Left hindlimb (tissue), 1 donor: ENCODE data around the gene HPCAL1.

Experiments
- DNase-seq: peaks from one replicate; pipeline ENCODE4 v3.0.0-alpha.2; 2018

The HPCAL1 gene

DNA sequence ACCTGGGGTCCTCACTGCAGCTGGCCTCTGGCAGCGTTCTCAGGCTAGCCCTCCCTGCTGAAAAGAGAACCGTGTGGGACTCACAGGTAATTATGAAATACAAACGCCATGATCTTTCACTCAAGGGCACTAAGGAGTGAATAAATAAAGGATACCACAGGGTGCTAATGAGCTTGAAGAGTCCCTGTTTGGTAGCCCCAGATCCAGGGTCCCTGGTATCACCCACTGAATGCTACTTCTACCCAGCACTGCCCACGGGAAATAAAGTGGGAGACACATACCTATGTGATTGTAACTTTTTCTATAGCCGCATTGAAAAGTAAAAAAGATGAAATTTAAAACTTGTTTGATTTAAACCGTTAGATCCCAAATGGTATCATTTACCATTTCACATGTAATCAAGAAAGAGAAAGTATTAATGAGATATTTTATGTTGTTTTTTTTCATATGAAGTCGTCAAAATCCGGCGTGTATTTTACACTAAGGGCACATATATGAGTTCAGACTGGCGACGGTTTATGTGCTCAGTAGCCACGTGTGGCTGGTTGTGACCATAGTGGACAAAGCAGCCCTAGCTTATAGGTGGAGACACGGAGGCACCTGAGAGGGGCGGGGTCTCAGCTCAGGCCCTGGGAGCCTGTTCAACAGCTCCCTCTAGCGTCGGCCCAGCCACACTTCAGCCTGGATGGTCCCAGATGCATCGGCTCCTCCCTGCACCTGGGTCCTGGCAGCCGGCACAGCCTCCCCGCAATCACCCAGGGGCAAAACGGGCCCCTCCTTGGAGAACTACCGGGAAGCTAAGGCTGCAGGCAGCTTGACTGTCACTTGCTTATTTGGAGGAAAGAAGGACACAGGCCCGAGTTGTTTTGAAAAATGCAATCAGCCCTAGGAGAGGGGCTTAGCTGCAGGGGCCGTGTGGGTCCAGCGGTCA is 106.2 kb downstream of the HPCAL1 start:
- peak; percentile 74 for DNase-seq

DNA sequence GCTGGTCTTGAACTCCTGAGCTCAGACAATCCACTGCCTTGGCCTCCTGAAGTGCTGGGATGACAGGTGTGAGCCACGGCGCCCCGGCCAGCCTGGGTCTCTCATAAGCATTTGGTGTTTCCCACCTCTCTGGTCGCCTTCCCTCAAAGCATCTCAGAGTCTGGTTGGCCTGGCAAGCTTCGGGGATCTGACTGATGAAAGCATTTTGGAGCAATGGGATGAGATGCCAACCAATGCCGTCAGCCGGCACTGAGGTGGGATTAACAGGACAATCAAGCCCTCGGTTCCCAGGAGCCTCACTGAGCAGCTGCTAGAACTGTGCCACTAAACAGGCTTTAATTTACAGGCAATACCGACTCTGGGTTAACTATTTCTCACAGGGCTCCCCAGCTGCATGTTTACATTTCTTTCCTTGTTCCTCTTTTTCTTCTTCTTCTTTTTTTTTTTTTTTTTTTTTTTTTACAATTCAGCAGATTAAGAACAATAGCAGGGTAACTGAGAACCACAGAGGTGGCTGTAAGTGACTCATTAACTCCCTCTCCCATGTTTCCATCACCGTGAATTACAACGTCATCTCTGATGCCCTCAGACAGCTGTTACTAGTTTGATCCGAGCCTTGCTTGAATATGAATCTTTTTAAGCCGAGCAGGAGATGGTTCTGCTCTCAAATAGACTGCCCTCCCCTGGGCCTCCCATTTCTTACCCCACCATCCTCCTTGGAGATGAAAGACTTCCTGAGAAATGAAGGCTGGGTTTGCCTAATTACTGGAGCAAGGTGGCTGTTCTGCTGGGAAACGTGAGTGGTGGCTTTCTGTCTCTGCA is 107.5 kb downstream of the HPCAL1 start:
- DNase-seq = peak; percentile 69

DNA sequence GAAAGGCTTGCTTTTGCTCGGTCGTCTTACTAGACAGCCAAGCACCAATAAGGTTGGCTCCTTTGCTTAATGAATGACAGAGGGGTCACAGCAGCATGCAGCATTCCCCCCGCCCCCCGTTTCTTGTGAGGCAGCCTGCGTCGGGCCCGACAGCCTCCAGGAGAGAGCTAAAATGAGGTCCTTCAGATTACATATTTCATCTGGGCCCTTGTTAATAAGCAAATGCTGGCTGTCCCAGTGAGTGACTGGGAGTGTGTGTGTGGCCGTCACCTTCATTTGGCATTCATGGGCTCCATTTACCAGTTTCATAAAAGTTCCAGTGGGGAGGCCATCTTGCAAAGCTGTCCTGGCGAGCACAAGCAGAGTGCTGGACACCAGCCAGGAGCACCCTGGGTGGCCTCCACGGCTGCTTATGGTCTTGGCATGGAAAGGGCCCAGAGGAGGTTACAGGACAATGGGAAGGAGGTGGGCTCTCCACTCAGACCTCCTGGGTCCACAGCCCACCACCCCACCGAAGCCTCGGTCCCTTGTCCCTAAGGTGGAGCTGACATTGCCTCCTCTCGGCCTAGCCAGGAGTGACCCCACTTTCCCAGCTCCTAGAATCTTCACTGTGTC is 108.2 kb downstream of the HPCAL1 start:
- DNase-seq = no peak

DNA sequence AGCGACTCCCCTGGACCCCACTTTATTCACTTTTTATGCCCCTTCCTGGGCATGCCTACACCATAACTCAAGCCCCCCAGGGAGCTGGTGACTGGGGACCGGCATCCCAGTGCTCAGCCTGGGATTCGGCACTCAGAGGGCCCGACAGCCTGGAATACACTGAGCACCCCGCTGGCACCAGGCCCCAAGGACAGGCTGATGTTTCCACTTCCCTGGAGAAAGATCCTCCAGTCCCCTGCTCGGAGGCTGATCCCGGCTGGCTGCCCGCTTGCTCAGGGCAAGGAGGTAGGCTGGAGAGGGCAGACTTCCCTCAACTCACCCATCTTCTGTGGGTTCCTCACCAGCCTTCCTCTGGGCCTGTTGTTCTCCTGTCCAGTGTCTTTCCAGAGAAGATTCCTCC is 108.9 kb downstream of the HPCAL1 start:
- DNase-seq = no peak

DNA sequence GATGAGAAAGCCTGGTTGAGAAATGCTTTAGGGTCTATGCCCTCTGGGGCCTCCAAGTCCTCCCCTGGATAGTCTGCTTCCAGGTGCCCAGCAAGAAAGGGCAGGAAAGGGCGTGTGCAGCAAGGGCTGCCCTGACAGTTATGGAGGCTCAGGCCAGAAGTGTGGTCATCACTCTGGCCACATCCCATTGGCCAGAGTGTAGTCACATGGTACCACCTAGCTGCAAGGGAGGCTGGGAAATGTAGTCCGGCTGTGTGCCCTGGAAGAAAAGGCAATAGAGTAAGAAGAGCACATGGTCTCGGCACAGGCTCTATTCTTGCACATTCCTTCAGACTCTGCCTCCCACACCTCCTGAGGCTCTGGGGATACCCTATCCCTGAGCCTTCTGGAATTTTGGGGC is 109.7 kb downstream of the HPCAL1 start:
- no peak for DNase-seq

DNA sequence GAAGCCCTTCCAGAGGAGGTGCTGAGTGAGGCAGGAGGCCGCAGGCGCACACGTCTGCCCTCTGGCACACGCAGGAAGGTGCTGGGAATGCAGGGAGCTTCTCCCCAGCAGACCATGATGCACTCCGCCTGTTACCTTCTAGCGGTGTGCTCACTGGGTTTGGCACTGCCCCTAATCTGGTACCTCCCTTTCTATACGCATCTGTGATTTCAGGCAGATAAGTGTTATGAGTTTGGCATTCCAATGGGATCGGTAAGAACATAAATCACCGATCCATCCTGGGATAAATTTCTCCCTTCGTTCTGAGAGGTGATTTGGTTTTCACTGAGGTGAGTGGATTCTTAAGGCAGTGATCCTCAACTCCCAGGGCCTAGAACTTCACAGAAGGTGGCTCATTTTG is 110.8 kb downstream of the HPCAL1 start:
- no peak for DNase-seq

DNA sequence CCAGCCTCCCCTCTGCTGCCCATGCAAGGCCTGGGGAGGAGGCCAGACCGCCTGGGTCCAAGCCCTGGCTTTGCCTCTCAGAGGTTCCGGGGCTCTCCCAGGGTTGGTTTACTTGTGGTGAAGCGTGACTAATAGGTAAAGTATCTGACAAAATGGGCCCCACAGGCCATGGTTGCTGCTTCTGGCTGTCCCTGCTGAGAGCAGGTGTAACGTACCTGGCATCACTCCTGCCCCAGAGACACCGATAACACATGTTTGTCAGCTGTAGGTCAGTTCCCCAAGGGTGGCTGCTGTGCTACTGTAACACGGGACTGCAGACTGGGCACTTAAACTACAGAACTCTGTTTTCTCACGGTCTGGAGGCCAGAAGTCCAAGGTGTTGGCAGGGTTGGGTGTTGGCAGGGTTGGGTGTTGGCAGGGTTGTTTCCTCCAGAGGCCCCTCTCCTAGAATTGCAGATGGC is 111.3 kb downstream of the HPCAL1 start:
- no peak for DNase-seq

DNA sequence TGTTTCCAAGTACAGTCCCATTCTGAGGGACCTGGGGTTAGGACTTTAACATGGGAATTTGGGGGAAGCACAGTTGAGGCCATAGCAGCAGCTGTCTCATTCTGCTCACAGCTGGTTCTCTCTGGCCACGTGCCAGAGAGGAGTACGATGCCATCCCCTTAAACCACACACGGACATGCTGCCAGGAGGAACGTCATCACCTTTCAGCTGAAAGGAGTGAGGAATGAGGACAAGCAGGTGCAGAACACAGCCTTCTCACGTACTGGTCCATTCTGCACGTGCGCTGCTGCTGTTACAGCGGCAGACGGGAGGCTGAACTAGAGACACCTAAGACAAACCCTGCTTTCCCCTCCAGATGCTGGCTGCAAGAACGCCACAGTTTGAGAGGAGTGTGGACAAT is 111.9 kb downstream of the HPCAL1 start:
- peak; percentile 70 for DNase-seq

DNA sequence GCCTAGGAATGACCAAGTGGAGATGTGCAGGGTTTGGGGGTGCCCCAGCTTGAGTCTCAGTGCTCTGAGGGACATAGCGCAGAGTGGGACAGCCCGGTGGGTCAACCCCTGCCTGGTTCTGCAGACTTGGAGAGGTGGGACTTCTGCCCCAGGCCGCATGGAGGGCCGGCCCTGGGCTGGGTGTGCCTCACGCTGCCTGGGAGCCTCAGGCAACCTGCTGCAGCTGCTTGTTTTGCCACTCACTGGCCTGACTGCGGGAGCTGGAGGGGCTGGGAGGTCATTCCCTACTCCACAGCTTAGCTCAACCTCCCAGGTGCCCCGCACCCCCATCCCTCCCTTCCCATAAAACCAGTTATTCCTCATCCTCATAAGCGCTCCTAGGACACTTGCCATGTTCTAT is 112.3 kb downstream of the HPCAL1 start:
- no peak for DNase-seq

DNA sequence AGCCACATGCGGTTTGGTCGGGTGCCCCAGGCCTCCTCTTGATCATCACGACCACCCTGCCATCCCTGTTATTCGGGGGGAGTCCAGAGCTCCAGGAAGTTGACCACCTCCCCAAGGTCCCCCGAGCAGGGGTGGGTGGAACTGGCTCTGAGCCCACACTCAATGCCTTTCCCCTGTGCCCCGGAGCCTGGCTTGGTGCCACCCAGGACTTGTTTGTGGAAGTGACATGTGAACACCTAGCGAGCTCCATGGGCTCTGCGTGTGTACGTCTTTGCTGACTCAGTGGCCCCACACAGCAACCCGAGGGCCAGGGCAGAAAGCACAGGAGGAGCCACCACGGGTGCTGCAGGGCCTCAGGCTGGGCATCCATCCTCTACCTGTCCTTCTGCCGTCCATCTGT is 112.9 kb downstream of the HPCAL1 start:
- DNase-seq = no peak

DNA sequence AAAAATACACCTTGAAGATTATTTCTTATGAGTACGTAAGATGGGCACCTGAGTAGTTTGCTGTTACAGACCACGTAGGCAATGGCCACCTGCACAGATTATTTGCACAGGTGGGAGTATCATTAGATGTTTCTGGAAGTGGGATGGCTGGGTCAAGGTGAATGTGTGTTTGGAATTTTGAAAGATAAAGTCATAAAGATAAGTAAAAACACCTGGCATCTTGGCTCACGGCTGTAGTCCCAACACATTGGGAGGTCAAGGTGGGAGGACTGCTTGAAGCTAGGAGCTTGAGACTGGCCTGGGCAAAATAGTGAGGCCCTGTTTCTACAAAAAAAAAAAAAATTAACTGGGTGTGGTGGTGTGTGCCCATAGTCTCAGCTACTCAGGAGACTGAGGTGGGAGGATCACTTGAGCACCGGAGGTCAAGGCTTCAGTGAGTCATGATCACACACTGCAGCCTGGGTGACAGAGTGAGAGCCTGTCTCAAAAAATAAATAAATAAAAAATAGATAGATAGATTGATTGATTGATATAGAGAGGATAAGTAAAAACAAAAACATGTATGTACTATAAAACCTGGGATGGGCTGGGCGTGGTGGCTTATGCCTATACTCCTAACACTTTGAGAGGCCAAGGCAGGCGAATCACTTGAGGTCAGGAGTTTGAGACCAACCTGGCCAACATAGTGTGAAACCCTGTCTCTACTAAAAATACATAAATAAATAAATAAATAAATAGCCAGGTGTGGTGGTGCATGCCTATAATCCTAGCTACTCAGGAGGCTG is 115.0 kb downstream of the HPCAL1 start:
- DNase-seq = no peak

DNA sequence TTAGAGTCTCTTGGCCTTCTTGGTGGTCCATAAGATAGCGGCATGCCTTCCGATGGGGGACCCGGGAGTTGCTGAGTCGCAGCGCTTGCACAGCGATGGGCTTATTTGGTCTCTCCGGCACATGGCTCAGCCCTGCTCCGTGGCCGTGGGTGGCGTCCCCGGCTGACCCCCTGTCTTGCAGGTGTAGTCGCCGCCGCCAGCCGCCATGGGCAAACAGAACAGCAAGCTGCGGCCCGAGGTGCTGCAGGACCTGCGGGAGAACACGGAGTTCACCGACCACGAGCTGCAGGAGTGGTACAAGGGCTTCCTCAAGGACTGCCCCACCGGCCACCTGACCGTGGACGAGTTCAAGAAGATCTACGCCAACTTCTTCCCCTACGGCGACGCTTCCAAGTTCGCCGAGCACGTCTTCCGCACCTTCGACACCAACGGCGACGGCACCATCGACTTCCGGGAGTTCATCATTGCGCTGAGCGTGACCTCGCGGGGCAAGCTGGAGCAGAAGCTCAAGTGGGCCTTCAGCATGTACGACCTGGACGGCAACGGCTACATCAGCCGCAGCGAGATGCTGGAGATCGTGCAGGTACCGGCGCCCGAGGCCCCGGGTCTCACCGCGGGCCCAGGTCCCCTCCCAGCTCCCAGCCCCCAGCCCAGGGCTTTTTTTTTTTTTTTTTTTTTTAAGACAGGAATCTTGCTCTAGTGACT is 117.0 kb downstream of the HPCAL1 start:
- no peak for DNase-seq

DNA sequence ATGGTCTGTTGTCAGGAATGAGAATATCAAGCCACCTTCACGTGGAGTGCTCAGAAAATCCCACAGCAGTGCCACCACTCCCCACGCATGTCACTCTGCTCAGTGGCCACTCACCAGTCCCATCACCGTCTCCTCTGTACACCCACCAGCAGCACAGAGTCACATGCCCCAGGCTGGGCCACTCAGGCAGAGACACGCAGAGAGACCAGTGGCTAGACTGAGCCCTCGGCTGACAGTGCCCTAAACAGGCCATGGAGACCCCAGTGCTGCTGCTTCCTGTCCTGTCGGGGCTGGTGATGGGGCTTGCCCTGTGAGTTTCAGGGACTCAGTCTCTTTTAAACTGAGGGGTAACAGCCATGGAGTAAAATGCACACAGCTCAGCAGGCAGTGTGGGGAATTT is 119.5 kb downstream of the HPCAL1 start:
- no peak for DNase-seq

DNA sequence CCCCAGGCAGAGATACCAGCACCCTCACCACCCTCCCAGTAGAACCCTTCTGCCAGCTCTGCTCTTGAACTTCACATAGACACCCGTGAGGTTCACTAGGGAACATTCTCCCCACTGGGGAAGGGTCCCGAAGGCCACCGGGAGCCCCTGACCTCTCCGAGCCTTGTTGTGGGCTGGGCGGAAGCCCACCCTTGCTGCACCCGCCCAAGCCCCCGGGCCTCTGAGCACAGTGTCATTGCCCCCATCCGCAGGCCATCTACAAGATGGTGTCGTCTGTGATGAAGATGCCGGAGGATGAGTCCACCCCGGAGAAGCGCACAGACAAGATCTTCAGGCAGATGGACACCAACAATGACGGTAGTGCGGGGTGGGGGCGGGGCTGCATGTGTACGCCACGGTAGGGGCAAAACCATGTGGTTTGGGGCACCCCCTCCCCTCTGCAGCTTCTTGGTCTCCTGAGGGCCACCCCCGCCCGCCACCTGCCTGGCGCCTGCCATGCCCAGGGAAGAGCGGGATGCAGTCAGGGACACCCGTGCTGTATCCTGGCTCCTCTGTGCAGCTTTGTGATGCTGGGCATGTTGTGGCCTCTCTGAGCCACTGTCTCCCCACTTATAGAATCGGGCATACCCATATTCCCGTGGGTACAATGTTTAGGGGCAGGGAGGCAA is 120.2 kb downstream of the HPCAL1 start:
- DNase-seq = no peak

DNA sequence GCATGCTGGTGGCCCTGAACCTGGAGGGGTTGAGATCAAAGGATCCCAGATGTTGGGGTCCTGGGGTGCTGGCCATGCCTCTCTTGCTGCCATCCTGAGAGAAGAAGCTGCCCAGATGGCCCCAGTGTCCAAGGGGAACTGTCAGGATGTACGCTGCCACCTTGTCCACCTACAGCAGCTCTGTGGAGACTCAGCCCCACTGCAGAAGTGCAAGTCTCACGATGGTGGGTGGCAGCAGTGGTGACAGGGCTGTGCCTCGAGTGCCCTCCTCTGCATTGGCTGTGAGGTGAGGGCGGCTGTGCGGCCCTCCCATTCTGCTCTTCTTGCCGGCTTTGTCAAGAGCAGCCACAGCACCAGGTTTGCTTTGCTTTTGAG is 120.7 kb downstream of the HPCAL1 start:
- DNase-seq = no peak

DNA sequence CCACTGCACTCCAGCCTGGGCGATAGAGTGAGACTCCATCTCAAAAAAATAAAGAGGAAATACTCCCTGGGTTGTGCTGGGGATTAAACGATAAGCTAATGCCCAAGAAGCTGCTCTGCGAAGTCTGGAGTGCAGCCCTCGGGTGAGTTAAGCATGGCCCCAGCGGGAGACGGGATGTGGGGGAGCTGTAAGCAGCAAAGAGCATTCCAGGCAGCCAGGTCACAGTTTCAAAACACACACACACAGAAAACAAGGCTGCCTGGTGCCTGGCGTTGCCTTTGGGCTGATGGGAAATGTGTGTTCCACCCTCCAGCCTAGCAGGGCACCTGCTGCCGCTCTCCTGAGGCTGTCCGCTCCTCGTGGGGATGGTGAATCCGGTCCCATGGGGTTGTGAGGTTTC is 121.3 kb downstream of the HPCAL1 start:
- DNase-seq = no peak

DNA sequence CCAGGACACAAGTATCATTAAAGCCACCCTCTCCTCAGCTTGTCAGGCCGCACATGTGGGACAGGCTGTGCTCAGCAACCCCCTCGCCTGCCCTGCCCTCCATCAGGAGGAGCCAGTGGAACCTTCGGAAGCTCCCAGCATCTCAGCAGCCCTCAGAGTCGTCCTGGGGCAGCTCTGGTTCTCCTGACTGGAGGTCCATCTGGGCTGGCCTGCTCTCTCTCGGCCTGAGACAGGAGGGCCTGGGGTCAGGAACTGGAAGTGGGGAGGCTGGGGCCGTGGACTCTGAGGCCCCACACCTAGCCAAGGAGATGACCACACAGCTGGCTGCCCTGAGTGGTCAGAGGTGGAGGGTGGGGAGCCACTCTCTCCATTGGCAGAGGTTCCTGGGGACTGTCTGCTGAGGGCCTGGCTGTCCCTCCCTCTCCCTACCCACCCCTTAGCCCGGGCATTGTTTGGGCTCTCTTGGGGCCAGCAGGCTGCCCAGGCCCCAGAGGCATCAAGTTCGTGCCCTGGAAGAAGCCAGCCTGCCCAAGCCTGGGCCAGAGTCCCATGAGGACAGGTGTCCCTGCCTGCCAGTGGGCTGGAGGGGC is 122.3 kb downstream of the HPCAL1 start:
- DNase-seq = no peak

DNA sequence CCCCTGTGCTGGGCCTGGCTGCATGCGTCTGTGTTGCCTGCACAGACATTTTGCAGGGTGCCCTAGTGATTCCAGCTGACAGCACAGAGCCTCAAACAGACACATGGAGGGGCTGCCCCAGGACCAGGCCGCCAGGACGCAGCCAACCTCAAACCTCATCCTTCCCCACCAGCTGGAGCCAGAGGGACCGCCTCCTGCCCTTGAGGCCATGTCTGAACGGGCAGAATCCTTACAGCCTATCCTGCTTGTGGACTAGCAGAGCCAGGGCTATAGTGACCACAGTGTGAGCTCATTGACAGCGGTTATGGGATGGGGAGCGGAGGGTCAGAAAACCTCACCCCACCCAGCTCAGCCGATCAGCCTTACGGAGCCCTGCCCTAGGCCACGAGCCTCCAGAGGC is 123.0 kb downstream of the HPCAL1 start:
- no peak for DNase-seq

DNA sequence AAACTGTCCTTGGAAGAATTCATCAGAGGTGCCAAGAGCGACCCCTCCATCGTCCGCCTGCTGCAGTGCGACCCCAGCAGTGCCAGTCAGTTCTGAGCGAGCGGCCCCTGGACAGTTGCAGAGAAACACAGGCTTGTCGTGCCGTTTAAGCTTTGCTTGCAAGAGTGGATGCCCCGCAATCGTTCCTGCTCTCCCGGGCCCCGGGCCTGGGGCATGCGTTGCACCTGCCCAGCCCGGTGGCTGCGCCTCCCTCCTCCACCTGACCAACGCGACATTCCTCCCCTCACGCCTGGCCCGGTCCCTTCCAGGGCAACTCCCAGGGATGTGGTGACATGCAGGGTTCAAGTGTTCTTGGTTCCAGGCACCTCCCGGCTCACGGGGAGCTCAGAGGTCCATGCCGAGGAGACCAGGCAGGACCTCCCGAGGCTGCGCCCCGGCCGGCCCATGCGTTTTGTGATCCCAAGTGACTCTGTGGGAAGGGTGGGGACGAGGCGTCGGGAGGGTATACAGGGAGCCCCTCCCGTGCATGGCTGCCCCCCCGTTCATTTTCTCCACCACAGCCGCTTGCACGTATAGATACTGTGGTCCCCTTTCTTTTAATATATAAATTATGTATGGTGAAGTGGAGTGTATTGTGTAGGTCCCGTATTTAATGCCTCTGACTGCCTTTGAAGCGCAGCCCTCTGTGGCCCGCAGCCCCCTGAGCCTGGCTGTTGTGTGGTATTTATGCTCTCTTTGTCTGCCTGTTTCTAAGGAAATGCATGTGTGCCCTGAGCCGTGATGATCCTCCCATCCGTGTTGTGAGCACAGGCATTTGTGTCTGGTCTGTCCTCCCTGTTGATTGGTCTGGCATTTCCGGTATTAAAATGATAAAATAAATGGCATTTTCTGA is 124.3 kb downstream of the HPCAL1 start:
- DNase-seq = no peak

DNA sequence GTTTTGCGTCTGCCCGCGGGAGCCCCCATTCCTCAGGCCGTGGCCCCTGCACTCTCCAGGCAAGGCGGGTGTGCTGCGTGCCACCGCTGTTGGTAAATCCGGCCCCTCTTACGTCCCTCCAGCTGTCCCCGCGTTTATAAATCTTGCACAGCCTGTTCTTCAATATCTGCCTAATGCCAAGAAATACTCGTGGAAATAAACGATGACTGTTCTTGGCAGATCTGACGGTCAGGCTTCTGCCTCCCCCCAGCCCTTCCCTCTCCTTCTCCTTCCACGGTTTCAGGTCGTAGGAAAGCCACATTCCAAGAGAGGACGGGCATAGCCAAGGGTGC is 124.9 kb downstream of the HPCAL1 start:
- no peak for DNase-seq
